ENCODE results near the gene GOLGA3. TPM values are rescaled to one million over a fixed set of nuclear protein-coding genes. Genes with fewer than 3 reads are reported as not detected.
"Not testable (repeated sequence)": the region's sequence is repeated elsewhere in the genome, so short reads cannot be mapped to it uniquely, and the experiment has no call there.

Gene GOLGA3
- total RNA-seq, 2 experiments from 2014 or later = 43.9 to 51.4 TPM

DNA sequence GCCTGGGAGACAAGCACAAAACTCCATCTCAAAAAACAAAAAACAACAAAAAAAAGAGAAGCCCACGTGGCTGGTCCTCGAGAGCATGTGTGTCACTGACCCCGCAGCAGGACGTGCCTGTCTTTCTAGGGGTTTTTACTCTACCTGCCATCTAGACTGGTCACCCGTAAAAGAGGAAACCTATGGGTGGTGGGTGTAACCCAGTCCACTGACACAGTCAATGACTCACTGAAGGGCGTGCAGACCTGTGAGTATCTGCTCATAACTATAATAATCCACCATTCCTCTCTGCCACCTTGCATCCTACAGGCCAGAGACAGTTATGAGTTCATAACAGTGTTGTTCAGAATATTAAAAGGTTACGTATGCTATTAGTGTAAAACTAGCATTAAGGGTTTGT lies 4.6 kb downstream of the GOLGA3 start:
- no peak for DNase-seq
- POLR2A ChIA-PET = no interaction called here
- no peak overlapping the region for H3K4me3 Mint-ChIP-seq
- H3K4me1 Mint-ChIP-seq = peaks cover 56% of the 10 kb centered on the region
- H3K27ac Mint-ChIP-seq = no peak overlapping the region
- CTCF ChIA-PET = no interaction called here
- H3K9me3 Mint-ChIP-seq = no peaks in the 10 kb centered on the region
- H3K27me3 Mint-ChIP-seq = no peaks in the 10 kb centered on the region
- peaks cover 58% of the 10 kb centered on the region for H3K36me3 Mint-ChIP-seq (ENCODE audit: low read depth)

DNA sequence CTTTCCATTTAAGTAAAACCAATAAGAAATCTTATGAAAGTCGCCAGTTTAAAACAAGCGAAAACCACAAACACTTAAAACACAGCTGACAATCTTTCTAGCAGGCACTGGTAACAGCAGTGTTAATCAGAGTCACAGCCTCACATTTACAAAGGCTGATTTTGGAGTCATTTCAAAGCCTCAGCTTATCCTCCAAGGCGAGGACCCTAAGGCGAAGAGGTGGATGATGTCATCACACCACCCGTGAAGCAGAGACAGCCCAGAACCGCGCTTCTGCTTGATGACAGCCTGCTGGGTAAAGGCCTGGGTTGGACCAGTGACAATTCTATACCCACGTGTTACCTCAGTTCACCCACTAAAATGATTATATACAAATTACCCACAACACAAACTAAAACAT lies 10.1 kb downstream of the GOLGA3 start:
- Mint-ChIP-seq H3K4me1 (peaks cover 33% of the 10 kb centered on the region), H3K27me3 (no peaks in the 10 kb centered on the region), H3K9me3 (no peaks in the 10 kb centered on the region), H3K4me3 (no peak overlapping the region), H3K27ac (peak overlapping the region; percentile 85), H3K36me3 (ENCODE audit: low read depth) (peaks cover 47% of the 10 kb centered on the region)
- ChIA-PET CTCF (no interaction called here), POLR2A (no interaction called here)
- no peak for DNase-seq

DNA sequence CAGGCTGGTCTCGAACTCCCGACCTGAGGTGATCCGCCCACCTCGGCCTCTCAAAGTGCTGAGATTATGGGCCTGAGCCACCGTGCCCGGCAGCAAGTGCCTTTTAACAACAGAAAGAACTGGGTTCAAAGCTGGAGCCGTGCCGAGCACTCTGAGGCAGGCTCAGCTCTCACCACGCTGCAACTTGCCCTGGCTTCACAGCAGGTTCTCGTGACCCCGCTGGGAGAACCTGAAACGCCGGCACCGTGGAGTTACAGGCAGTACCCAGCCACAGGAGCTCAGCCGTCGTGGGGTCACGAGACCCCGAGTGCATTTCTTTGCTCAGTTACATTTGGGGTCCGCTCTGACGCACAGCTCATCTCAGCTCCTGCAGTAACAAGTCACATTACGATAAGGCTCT lies 14.4 kb downstream of the GOLGA3 start:
- Mint-ChIP-seq H3K27ac (no peak overlapping the region), H3K4me3 (no peak overlapping the region), H3K36me3 (ENCODE audit: low read depth) (peaks cover 52% of the 10 kb centered on the region), H3K4me1 (peaks cover 32% of the 10 kb centered on the region), H3K9me3 (no peaks in the 10 kb centered on the region), H3K27me3 (no peaks in the 10 kb centered on the region)
- DNase-seq = no peak
- ChIA-PET CTCF (no interaction called here), POLR2A (no interaction called here)

DNA sequence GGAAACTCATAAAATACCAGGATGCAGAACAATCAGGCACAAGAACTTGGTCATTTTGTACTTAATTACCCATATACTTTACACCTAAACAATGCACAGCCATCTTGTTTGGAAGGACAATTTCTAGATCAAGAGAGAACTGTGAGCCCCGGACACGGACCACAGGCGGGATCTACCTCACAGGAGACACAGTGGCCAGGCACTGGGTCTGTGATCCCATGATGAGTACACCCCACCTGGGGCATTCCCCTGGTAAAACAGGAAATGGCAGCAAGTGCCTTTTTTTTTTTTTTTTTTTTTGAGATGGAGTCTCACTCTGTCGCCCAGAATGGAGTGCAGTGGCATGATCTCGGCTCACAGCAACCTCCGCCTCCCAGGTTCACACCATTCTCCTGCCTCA lies 15.2 kb downstream of the GOLGA3 start:
- no peak for DNase-seq
- Mint-ChIP-seq H3K4me3 (no peak overlapping the region), H3K27ac (no peak overlapping the region), H3K4me1 (peaks cover 25% of the 10 kb centered on the region), H3K36me3 (ENCODE audit: low read depth) (peaks cover 52% of the 10 kb centered on the region), H3K9me3 (no peaks in the 10 kb centered on the region), H3K27me3 (no peaks in the 10 kb centered on the region)
- CTCF ChIA-PET = no interaction called here
- POLR2A ChIA-PET = no interaction called here

DNA sequence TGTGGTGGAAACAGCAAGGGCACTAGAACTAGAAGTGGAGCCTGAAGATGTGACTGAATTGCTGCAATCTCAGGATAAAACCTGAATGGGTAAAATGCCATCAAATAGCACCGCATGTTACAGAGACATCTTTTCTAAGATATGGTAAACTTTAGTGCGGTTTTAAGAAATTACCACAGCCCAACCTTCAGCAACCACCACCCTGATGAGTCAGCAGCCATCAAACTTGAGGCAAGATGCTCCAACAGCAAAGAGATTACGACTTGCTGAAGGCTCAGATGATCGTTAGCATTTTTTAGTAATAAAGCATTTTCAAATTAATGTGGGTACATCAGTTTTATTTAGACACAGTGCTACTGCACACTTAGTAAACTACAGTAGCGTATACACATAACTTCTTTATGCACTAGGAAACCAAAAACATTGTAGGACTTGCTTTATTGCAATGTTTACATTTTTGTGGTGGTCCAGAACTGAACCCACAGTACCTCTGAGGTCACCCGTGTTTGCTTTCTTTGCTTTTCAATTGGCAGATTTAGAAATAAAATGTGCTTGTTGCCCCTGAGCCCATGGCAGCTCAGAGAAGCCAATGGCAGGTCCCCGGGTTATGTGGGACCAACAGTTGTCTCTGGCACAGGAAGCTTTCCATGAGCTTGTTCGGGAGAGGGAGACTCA lies 15.9 kb downstream of the GOLGA3 start:
- Mint-ChIP-seq H3K27ac (peak overlapping the region; percentile 31), H3K27me3 (no peaks in the 10 kb centered on the region), H3K4me1 (peaks cover 22% of the 10 kb centered on the region), H3K36me3 (ENCODE audit: low read depth) (peaks cover 53% of the 10 kb centered on the region), H3K4me3 (no peak overlapping the region), H3K9me3 (no peaks in the 10 kb centered on the region)
- ChIA-PET POLR2A (no interaction called here), CTCF (no interaction called here)
- peak; percentile 45 for DNase-seq

DNA sequence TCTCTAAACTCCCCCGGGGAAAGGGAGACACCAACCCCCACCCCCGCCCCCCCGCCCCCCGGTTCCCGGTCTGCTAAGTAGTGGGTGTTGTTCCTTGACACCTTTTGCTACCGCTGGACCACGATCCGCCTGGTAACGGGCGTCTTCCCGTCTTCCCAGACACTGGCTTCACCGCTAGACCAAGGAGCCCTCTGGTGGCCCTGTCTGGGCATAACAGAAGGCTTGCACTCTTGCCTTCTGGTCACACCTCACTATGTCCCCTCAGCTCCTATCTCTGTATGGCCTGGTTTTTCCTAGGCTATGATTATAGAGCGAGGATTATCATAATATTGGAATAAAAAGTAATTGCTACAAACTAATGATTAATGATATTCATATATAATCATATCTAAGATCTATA lies 19.3 kb downstream of the GOLGA3 start:
- CTCF ChIA-PET, H3K9me3 Mint-ChIP-seq, H3K4me3 Mint-ChIP-seq, H3K27me3 Mint-ChIP-seq, POLR2A ChIA-PET, H3K27ac Mint-ChIP-seq: not testable (repeated sequence)
- Mint-ChIP-seq H3K36me3 (ENCODE audit: low read depth) (peaks cover 67% of the 10 kb centered on the region), H3K4me1 (peaks cover 39% of the 10 kb centered on the region)
- peak; percentile 25 for DNase-seq

DNA sequence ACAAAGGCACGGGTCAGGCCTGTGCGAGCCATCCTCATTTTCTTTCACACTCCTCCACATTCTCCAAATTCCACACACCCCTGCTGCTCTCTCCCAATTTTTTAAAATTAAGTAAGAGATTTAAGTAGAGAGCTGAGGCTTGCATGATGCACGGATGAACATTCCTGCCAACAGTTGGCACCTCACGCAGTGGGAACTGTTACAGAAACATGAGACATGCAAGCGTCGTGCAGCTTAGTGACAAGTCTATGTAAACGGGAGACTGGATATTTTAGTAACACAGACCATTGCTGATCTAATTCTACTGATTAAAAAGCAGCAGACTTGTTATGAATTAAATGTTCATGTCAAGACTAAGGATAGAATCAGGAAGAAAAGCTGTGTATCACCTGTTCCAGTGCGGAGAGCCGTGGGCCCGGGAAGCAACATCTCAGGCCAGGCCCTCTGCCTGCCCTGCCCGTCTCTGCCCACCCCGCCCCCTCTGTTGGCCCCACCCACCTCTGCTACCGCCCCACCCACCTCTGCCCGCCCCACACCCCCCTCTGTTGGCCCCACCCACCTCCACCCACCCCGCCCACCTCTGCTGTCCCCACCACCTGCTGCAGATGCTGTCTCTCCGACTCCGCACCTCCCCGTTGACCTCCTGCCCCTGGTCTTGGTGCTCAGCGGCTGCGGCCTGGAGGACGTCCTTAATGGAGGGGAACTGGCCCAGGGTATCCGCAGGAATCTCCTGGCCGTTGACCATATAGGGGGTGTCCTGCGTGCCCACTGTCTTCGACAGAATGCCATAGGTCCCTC lies 21.2 kb downstream of the GOLGA3 start:
- ChIA-PET CTCF (interaction anchor here (1.0 to 1.5 kb wide), 3 partner anchors 13 to 101 kb away, joined by 3 to 4 read pairs (median 3); no protein-coding TSS in a partner anchor), POLR2A (interaction anchor here (0.6 kb wide), 1 partner anchor 47 kb away, joined by 5 read pairs; no protein-coding TSS in a partner anchor)
- no peak overlapping the region for H3K27ac Mint-ChIP-seq

DNA sequence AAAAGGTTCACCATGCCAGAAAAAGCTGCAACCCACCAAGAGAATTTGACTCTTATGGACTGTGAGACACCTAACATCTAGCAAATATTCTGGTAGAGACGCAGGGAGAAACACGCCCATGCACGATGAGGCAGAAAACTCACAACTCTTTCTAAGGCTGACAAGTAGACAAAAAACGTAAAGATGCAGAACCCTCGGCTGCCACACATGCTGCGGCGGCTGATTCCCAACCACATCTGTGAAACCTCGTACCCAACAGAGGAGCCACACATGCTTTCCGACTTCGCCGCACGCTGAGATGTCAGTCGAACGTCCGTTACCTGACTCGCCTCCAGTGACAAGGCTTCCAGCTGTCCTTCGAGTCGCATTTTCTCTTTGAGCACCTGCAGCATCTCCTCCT lies 21.8 kb downstream of the GOLGA3 start:
- DNase-seq = peak; percentile 15
- Mint-ChIP-seq H3K36me3 (ENCODE audit: low read depth) (peaks cover 68% of the 10 kb centered on the region), H3K4me3 (no peak overlapping the region), H3K27me3 (no peaks in the 10 kb centered on the region), H3K9me3 (no peaks in the 10 kb centered on the region), H3K27ac (no peak overlapping the region), H3K4me1 (peaks cover 22% of the 10 kb centered on the region)
- CTCF ChIA-PET = interaction anchor here (1.0 to 1.5 kb wide), 3 partner anchors 12 to 102 kb away, joined by 3 to 4 read pairs (median 3); no protein-coding TSS in a partner anchor
- POLR2A ChIA-PET = interaction anchor here (0.6 kb wide), 1 partner anchor 46 kb away, joined by 5 read pairs; no protein-coding TSS in a partner anchor

More for the DNA sequence above, 21.2 kb downstream of the GOLGA3 start:
- peaks cover 71% of the 10 kb centered on the region for H3K36me3 Mint-ChIP-seq (ENCODE audit: low read depth)
- no peaks in the 10 kb centered on the region for H3K9me3 Mint-ChIP-seq
- H3K27me3 Mint-ChIP-seq = no peaks in the 10 kb centered on the region
- no peak overlapping the region for H3K4me3 Mint-ChIP-seq
- DNase-seq = no peak
- H3K4me1 Mint-ChIP-seq = peaks cover 26% of the 10 kb centered on the region

DNA sequence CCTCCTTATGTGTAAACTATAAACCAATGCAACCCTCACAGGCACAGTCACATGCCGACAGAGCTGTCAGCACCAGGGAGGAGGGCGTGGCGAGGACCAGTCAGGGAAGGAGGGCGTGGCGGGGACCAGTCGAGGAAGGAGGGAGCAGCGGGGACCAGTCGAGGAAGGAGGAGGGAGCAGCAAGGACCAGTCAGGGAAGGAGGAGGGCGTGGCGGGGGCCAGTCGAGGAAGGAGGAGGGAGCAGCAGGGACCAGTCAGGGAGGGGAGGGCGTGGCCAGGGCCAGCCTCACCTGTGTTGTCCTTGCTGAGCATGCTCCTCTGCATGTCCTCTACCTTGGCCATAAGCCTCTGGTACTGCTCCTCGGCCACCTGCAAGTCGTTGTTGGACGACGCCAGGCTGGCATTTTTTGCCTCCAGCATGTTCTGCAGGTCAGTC lies 24.2 kb downstream of the GOLGA3 start:
- Mint-ChIP-seq H3K27me3 (no peaks in the 10 kb centered on the region), H3K4me1 (peaks cover 22% of the 10 kb centered on the region), H3K4me3 (no peak overlapping the region), H3K27ac (no peak overlapping the region), H3K9me3 (no peaks in the 10 kb centered on the region), H3K36me3 (ENCODE audit: low read depth) (peaks cover 72% of the 10 kb centered on the region)
- CTCF ChIA-PET = interaction anchor here (0.6 kb wide), 1 partner anchor 55 kb away, joined by 3 read pairs; no protein-coding TSS in a partner anchor
- POLR2A ChIA-PET = no interaction called here
- no peak for DNase-seq

DNA sequence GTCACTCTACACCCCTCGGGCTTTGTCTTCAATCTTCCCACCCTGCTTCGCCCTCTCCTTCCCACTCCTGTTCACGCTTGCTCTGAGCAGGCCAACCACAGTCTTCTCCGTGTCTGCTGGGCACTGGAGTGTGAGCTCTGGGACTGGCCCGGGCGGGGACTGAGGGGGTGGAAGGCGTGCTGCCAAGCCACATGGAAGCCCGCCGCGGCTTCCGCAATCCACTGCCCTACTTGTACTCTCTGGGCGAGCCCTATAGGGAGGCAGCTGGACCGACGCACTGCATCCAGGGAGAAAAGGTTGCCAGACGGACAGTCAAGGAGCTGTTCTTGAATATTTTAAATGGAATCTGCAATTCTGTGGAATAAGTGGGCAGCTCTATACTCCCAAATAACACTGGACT lies 24.8 kb downstream of the GOLGA3 start:
- H3K27me3 Mint-ChIP-seq = no peaks in the 10 kb centered on the region
- peaks cover 22% of the 10 kb centered on the region for H3K4me1 Mint-ChIP-seq
- H3K36me3 Mint-ChIP-seq (ENCODE audit: low read depth) = peaks cover 71% of the 10 kb centered on the region
- CTCF ChIA-PET = no interaction called here
- no peak for DNase-seq
- H3K9me3 Mint-ChIP-seq = no peaks in the 10 kb centered on the region
- H3K27ac Mint-ChIP-seq = no peak overlapping the region
- H3K4me3 Mint-ChIP-seq = no peak overlapping the region
- POLR2A ChIA-PET = no interaction called here

DNA sequence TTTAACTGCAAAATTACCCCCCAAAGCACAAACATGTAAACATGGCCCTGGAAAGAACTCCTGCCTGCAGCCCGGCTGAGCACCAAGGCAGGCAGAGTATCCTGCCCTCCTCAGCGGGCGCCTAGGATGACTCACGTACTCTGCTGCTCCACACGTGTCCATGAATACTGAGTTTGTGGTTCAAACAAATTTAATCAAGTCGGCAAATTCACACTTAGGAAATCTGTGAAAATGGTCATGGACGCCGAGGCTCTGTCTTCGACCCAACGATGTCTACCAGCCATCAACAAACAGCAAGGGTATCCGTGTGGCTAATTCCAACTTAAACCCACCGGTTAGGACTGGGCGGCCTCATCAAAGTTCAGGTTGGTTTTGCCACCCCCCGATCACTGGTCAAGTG lies 25.5 kb downstream of the GOLGA3 start:
- POLR2A ChIA-PET = no interaction called here
- no peaks in the 10 kb centered on the region for H3K27me3 Mint-ChIP-seq

DNA sequence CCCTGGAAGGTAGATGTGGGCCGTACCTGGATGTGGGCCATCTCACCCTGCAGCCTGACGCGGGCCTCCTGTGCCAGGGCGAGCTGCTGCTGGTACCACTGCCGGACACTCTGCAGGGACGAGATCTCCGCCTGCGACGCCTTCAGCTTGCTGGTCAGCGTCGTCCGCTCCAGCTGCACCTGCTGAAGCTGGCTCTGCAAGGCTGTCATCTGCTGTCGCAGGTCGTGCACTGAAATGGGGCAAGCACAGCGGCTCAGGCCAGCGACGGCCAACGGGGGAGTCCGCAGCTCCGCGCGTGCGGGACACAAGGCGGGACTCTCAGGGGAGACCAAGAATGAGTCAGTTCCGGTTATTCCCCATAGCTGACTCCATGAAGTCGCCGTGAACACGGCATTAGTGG lies 26.9 kb downstream of the GOLGA3 start:
- POLR2A ChIA-PET = no interaction called here
- CTCF ChIA-PET = no interaction called here
- no peaks in the 10 kb centered on the region for H3K27me3 Mint-ChIP-seq
- H3K36me3 Mint-ChIP-seq (ENCODE audit: low read depth) = peaks cover 62% of the 10 kb centered on the region
- H3K9me3 Mint-ChIP-seq = no peaks in the 10 kb centered on the region
- no peak overlapping the region for H3K4me3 Mint-ChIP-seq
- DNase-seq = no peak
- no peak overlapping the region for H3K27ac Mint-ChIP-seq
- peaks cover 10% of the 10 kb centered on the region for H3K4me1 Mint-ChIP-seq

More for the DNA sequence above, 25.5 kb downstream of the GOLGA3 start:
- no peak for DNase-seq
- Mint-ChIP-seq H3K9me3 (no peaks in the 10 kb centered on the region), H3K4me3 (no peak overlapping the region), H3K4me1 (peaks cover 19% of the 10 kb centered on the region), H3K36me3 (ENCODE audit: low read depth) (peaks cover 69% of the 10 kb centered on the region), H3K27ac (no peak overlapping the region)
- CTCF ChIA-PET = no interaction called here

DNA sequence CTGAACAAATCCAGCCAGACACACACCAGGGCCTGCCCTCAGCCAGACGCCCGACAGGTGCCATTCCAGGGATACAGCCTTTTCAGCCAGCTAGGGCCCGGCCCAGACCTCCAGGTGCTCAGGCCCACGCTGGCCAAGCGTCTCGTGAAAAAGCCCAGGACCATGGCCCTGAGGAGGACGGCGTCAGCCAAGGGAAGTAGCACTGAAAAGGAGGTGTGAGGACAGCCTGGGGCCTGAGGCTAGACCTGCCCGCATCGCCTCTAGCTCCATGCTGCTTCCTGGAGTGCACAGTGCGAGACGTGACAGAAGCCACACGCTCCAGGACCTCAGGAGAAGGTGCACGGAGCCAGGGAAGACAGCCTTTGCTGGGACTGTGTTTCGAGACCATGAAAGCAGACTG lies 29.8 kb downstream of the GOLGA3 start:
- CTCF ChIA-PET = interaction anchor here (1.0 kb wide), 1 partner anchor 138 kb away, joined by 5 read pairs; no protein-coding TSS in a partner anchor
- Mint-ChIP-seq H3K9me3 (no peaks in the 10 kb centered on the region), H3K27ac (peak overlapping the region; percentile 57), H3K27me3 (no peaks in the 10 kb centered on the region), H3K4me1 (no peaks in the 10 kb centered on the region), H3K4me3 (no peak overlapping the region), H3K36me3 (ENCODE audit: low read depth) (peaks cover 63% of the 10 kb centered on the region)
- DNase-seq = no peak
- POLR2A ChIA-PET = no interaction called here

All from activated CD4-positive, alpha-beta T cell treated with anti-CD3 and anti-CD28 coated beads, Interleukin-2, amount 10 ng/mL, durations not matched to agents 7 days and 5 days (primary cell).